ENCODE data around the gene ADAMTSL2.

Gene ADAMTSL2

DNA sequence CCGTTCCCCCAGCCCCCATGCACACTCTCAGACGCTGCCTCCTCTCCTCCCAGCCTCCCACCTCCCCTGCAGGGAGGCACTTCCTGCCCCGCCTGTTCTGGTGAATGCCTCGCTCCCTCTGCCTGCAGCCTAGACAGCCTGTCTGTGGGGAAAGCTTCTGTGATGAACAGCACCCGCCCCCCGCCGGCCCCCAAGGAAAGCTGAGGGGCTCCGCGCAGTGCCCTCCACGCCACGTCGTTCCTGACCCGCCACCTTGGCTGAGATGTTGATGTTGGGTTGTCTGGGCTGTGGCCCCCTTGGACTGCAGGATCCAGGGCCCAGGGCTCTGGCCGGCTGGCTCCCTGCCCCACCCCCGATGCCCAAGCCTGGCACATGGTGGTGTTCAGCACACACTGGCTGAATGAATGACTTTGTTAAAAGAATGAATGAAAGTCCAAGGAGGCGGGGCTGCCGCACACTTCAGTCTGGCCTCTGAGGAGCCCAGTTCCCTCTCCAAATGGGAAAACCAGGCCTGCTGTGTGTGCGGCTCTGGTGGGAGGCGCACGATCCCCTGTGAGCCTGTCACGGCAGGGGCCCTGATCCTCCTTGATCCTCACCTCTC, 7.7 kb upstream of the ADAMTSL2 start:
- TF ChIP-seq SIN3A (IDR thresholded peaks at IDR 0.05; ENCODE audit: borderline replicate concordance, insufficient read depth, low read length) (no peak), POLR2AphosphoS5 (IDR thresholded peaks at IDR 0.05; ENCODE audit: low read depth, low read length) (no peak), TAF1 (IDR thresholded peaks at IDR 0.05; ENCODE audit: borderline replicate concordance, insufficient read depth, low read length) (no peak), FOXP2 (optimal IDR thresholded peaks at IDR 0.05; ENCODE audit: borderline replicate concordance, extremely low read depth, extremely low read length, insufficient read depth) (no peak)
- TF ChIP-seq, protein P1, sequence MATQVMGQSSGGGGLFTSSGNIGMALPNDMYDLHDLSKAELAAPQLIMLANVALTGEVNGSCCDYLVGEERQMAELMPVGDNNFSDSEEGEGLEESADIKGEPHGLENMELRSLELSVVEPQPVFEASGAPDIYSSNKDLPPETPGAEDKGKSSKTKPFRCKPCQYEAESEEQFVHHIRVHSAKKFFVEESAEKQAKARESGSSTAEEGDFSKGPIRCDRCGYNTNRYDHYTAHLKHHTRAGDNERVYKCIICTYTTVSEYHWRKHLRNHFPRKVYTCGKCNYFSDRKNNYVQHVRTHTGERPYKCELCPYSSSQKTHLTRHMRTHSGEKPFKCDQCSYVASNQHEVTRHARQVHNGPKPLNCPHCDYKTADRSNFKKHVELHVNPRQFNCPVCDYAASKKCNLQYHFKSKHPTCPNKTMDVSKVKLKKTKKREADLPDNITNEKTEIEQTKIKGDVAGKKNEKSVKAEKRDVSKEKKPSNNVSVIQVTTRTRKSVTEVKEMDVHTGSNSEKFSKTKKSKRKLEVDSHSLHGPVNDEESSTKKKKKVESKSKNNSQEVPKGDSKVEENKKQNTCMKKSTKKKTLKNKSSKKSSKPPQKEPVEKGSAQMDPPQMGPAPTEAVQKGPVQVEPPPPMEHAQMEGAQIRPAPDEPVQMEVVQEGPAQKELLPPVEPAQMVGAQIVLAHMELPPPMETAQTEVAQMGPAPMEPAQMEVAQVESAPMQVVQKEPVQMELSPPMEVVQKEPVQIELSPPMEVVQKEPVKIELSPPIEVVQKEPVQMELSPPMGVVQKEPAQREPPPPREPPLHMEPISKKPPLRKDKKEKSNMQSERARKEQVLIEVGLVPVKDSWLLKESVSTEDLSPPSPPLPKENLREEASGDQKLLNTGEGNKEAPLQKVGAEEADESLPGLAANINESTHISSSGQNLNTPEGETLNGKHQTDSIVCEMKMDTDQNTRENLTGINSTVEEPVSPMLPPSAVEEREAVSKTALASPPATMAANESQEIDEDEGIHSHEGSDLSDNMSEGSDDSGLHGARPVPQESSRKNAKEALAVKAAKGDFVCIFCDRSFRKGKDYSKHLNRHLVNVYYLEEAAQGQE (IDR thresholded peaks at IDR 0.05; ENCODE audit: insufficient read depth in 1 of 2, low read depth in 2 of 2, low read length in 2 of 2): no peak

DNA sequence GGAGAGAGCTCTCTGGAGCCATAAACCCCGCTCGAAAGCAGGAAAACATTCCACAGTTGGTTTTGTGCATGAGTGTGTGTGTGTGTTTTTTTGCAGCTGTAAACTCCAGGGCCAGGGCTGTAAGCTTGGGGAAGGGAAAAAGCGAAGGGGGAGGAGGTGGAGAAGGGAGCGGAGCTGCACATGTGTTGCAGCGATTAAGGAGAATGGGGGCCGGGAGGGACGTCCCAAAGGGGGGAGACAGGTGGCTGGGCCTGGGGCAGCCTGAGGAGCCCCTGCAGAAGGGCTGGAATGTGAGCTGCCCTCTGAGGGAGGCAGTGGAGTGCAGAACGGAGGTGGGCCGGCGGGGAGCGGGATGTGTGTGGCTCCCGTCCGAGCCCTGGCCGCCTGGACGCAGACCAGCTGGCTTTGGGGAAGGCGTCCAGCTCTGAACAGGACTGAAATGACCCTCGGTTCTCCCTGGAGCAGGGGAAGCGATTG, 7.0 kb upstream of the ADAMTSL2 start:
- TF ChIP-seq TAF1 (IDR thresholded peaks at IDR 0.05; ENCODE audit: borderline replicate concordance, insufficient read depth, low read length): no peak
- TF ChIP-seq FOXP2 (optimal IDR thresholded peaks at IDR 0.05; ENCODE audit: borderline replicate concordance, extremely low read depth, extremely low read length, insufficient read depth): no peak
- no peak for TF ChIP-seq SIN3A (IDR thresholded peaks at IDR 0.05; ENCODE audit: borderline replicate concordance, insufficient read depth, low read length)
- no peak for TF ChIP-seq POLR2AphosphoS5 (IDR thresholded peaks at IDR 0.05; ENCODE audit: low read depth, low read length)
- TF ChIP-seq, protein P1 (IDR thresholded peaks at IDR 0.05; ENCODE audit: insufficient read depth in 1 of 2, low read depth in 2 of 2, low read length in 2 of 2): no peak

GRCh38 chr9:133528001-133528875, 6.3 kb upstream of the ADAMTSL2 start:
- TF ChIP-seq, protein P1 (IDR thresholded peaks at IDR 0.05; ENCODE audit: insufficient read depth in 1 of 2, low read depth in 2 of 2, low read length in 2 of 2): no peak
- no peak for TF ChIP-seq FOXP2 (optimal IDR thresholded peaks at IDR 0.05; ENCODE audit: borderline replicate concordance, extremely low read depth, extremely low read length, insufficient read depth)
- TF ChIP-seq POLR2AphosphoS5 (IDR thresholded peaks at IDR 0.05; ENCODE audit: low read depth, low read length): no peak
- TF ChIP-seq TAF1 (IDR thresholded peaks at IDR 0.05; ENCODE audit: borderline replicate concordance, insufficient read depth, low read length): no peak
- TF ChIP-seq SIN3A (IDR thresholded peaks at IDR 0.05; ENCODE audit: borderline replicate concordance, insufficient read depth, low read length): no peak

- TF ChIP-seq TAF1 (IDR thresholded peaks at IDR 0.05; ENCODE audit: borderline replicate concordance, insufficient read depth, low read length): no peak
- TF ChIP-seq FOXP2 (optimal IDR thresholded peaks at IDR 0.05; ENCODE audit: borderline replicate concordance, extremely low read depth, extremely low read length, insufficient read depth): no peak
- no peak for TF ChIP-seq SIN3A (IDR thresholded peaks at IDR 0.05; ENCODE audit: borderline replicate concordance, insufficient read depth, low read length)
- TF ChIP-seq, protein P1 (IDR thresholded peaks at IDR 0.05; ENCODE audit: insufficient read depth in 1 of 2, low read depth in 2 of 2, low read length in 2 of 2): no peak
- no peak for TF ChIP-seq POLR2AphosphoS5 (IDR thresholded peaks at IDR 0.05; ENCODE audit: low read depth, low read length)
Observed at GRCh38 chr9:133528876-133529241, 5.6 kb upstream of the ADAMTSL2 start.
